ENCODE results near the gene C7orf25.

DNA sequence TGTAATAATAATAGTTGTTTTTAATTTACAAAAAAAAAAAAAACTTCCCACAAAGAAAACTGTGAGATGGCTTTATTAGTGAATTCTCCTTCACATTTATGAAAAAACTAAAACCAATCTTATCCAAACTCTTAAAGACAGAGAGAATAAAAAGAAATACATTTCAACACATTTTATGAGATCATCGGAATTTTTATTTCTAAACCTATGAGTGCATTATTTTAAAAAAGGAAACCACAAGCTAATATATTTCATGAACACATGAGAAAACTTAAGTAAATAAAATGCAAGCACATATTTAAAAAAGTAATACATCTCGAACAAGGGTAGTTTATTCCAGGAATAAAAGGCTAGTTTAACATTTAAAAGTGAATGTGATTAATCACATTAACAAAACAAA is 31.5 kb downstream of the C7orf25 start:
- TF ChIP-seq POLR2A (IDR thresholded peaks at IDR 0.05): no peak
- TF ChIP-seq, protein P1, sequence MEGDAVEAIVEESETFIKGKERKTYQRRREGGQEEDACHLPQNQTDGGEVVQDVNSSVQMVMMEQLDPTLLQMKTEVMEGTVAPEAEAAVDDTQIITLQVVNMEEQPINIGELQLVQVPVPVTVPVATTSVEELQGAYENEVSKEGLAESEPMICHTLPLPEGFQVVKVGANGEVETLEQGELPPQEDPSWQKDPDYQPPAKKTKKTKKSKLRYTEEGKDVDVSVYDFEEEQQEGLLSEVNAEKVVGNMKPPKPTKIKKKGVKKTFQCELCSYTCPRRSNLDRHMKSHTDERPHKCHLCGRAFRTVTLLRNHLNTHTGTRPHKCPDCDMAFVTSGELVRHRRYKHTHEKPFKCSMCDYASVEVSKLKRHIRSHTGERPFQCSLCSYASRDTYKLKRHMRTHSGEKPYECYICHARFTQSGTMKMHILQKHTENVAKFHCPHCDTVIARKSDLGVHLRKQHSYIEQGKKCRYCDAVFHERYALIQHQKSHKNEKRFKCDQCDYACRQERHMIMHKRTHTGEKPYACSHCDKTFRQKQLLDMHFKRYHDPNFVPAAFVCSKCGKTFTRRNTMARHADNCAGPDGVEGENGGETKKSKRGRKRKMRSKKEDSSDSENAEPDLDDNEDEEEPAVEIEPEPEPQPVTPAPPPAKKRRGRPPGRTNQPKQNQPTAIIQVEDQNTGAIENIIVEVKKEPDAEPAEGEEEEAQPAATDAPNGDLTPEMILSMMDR (IDR thresholded peaks at IDR 0.05): no peak
